ENCODE data around the gene GRIK3. TPM values are rescaled to one million over a fixed set of nuclear protein-coding genes. Genes with fewer than 3 reads are reported as not detected.

GRIK3 gene
- total and polyA plus RNA-seq, 2 donors (not counting 1 experiment from before 2014, with no cell fraction given) = not detected

- Histone ChIP-seq H3K79me2 (ENCODE audit: control insufficient read depth, insufficient read depth, low read length) (no peaks in the 10 kb centered on the region), H3K36me3 (ENCODE audit: control insufficient read depth, insufficient read depth, low read length) (no peaks in the 10 kb centered on the region), H3K4me3 (replicated peaks in 1 of 4; ENCODE audit: control extremely low read depth in 1 of 4, insufficient read depth in 1 of 4, low read depth in 3 of 4, low read length in 4 of 4) (no peak overlapping the region), H3K27ac (ENCODE audit: insufficient read depth, low read length) (no peak overlapping the region), H4K20me1 (ENCODE audit: control insufficient read depth, extremely low read depth, insufficient read depth, low read length) (no peaks in the 10 kb centered on the region), H3K27me3 (ENCODE audit: control insufficient read depth, insufficient read depth, low read length) (no peaks in the 10 kb centered on the region), H2AFZ (ENCODE audit: low read length) (no peak overlapping the region), H3K4me2 (ENCODE audit: extremely low read depth, insufficient read depth, low read length) (no peak overlapping the region), H3K4me1 (ENCODE audit: control insufficient read depth, extremely low read depth, insufficient read depth, low read length) (no peaks in the 10 kb centered on the region), H3K9me3 (ENCODE audit: control insufficient read depth, insufficient read depth, low read depth, low read length) (no peaks in the 10 kb centered on the region), H3K9ac (ENCODE audit: insufficient read depth, low read length) (no peak overlapping the region)
- TF ChIP-seq CTCF (conservative IDR thresholded peaks at IDR 0.05 in 1 of 2, IDR thresholded peaks at IDR 0.05 in 1 of 2; ENCODE audit: low read depth in 1 of 2, low read length in 2 of 2) = no peak
- TF ChIP-seq EZH2 (IDR thresholded peaks at IDR 0.05; ENCODE audit: low read length, missing control alignments) = no peak
- DNase-seq (ENCODE audit: low read depth in 2 of 2) = no peak
Observed at GRCh38 chr1:36996106-36996505, 38.2 kb downstream of the GRIK3 start.

GRCh38 chr1:36994868-36995267 is 39.4 kb downstream of the GRIK3 start:
- TF ChIP-seq EZH2 (IDR thresholded peaks at IDR 0.05; ENCODE audit: low read length, missing control alignments) (no peak), CTCF (conservative IDR thresholded peaks at IDR 0.05 in 1 of 2, IDR thresholded peaks at IDR 0.05 in 1 of 2; ENCODE audit: low read depth in 1 of 2, low read length in 2 of 2) (no peak)
- no peak overlapping the region for H3K9ac ChIP-seq (ENCODE audit: insufficient read depth, low read length)
- H3K36me3 ChIP-seq (ENCODE audit: control insufficient read depth, insufficient read depth, low read length) = no peaks in the 10 kb centered on the region
- no peaks in the 10 kb centered on the region for H3K4me1 ChIP-seq (ENCODE audit: control insufficient read depth, extremely low read depth, insufficient read depth, low read length)
- H2AFZ ChIP-seq (ENCODE audit: low read length) = no peak overlapping the region
- no peaks in the 10 kb centered on the region for H4K20me1 ChIP-seq (ENCODE audit: control insufficient read depth, extremely low read depth, insufficient read depth, low read length)
- no peak overlapping the region for H3K27ac ChIP-seq (ENCODE audit: insufficient read depth, low read length)
- no peak for DNase-seq (ENCODE audit: low read depth in 2 of 2)
- no peak overlapping the region for H3K4me3 ChIP-seq (replicated peaks in 1 of 4; ENCODE audit: control extremely low read depth in 1 of 4, insufficient read depth in 1 of 4, low read depth in 3 of 4, low read length in 4 of 4)
- no peaks in the 10 kb centered on the region for H3K9me3 ChIP-seq (ENCODE audit: control insufficient read depth, insufficient read depth, low read depth, low read length)
- no peak overlapping the region for H3K4me2 ChIP-seq (ENCODE audit: extremely low read depth, insufficient read depth, low read length)
- H3K79me2 ChIP-seq (ENCODE audit: control insufficient read depth, insufficient read depth, low read length) = no peaks in the 10 kb centered on the region
- H3K27me3 ChIP-seq (ENCODE audit: control insufficient read depth, insufficient read depth, low read length) = no peaks in the 10 kb centered on the region

- Histone ChIP-seq H3K4me1 (ENCODE audit: control insufficient read depth, extremely low read depth, insufficient read depth, low read length) (no peaks in the 10 kb centered on the region), H3K9me3 (ENCODE audit: control insufficient read depth, insufficient read depth, low read depth, low read length) (no peaks in the 10 kb centered on the region), H3K27ac (ENCODE audit: insufficient read depth, low read length) (no peak overlapping the region), H3K4me3 (replicated peaks in 1 of 4; ENCODE audit: control extremely low read depth in 1 of 4, insufficient read depth in 1 of 4, low read depth in 3 of 4, low read length in 4 of 4) (no peak overlapping the region), H2AFZ (ENCODE audit: low read length) (no peak overlapping the region), H4K20me1 (ENCODE audit: control insufficient read depth, extremely low read depth, insufficient read depth, low read length) (no peaks in the 10 kb centered on the region), H3K9ac (ENCODE audit: insufficient read depth, low read length) (no peak overlapping the region), H3K79me2 (ENCODE audit: control insufficient read depth, insufficient read depth, low read length) (no peaks in the 10 kb centered on the region), H3K4me2 (ENCODE audit: extremely low read depth, insufficient read depth, low read length) (no peak overlapping the region), H3K36me3 (ENCODE audit: control insufficient read depth, insufficient read depth, low read length) (no peaks in the 10 kb centered on the region), H3K27me3 (ENCODE audit: control insufficient read depth, insufficient read depth, low read length) (no peaks in the 10 kb centered on the region)
- DNase-seq (ENCODE audit: low read depth in 2 of 2) = no peak
- no peak for TF ChIP-seq CTCF (conservative IDR thresholded peaks at IDR 0.05 in 1 of 2, IDR thresholded peaks at IDR 0.05 in 1 of 2; ENCODE audit: low read depth in 1 of 2, low read length in 2 of 2)
- TF ChIP-seq EZH2 (IDR thresholded peaks at IDR 0.05; ENCODE audit: low read length, missing control alignments) = no peak
Observed at GRCh38 chr1:36994294-36994693, 40.0 kb downstream of the GRIK3 start.

Measured in fibroblast of lung (primary cell).